Left lung (tissue), 10 donors: ENCODE data around the gene TP53BP1. TPM values are rescaled to one million over a fixed set of nuclear protein-coding genes. Genes with fewer than 3 reads are reported as not detected.

ENCODE experiments used
- ATAC-seq: fragments of 200-7000 bp; cut with Tn5 transposase; one replicate; pipeline ENCODE4 v1.9.1; 2020; ENCODE audit warnings: moderate library complexity
- DNase-seq, 4 donors: peaks; one replicate each; pipeline ENCODE4 v3.0.0-alpha.2; 2013 to 2020
- H3K27ac ChIP-seq, 2 donors: fragments of 200-600 bp; sonication (generic) in 1 of 2; one replicate each; pipeline versions ENCODE4 v1.5.0 to v1.8.0; 2020 to 2021
- H3K27me3 ChIP-seq, 2 donors: fragments of 200-600 bp; sonication (generic) in 1 of 2; one replicate each; pipeline versions ENCODE4 v1.5.0 to v1.8.0; 2020 to 2021
- H3K36me3 ChIP-seq, 2 donors: fragments of 200-600 bp; sonication (generic) in 1 of 2; one replicate each; pipeline versions ENCODE4 v1.5.0 to v1.8.0; 2020 to 2021
- H3K4me1 ChIP-seq, 2 donors: fragments of 200-600 bp; one replicate each; pipeline ENCODE4 v1.8.0; 2021
- H3K4me3 ChIP-seq, 2 donors: fragments of 200-600 bp; sonication (generic) in 1 of 2; one replicate each; pipeline versions ENCODE4 v1.5.0 to v1.8.0; 2020 to 2021; ENCODE audit warnings: mild to moderate bottlenecking in 1 of 2
- H3K9me3 ChIP-seq, 2 donors: fragments of 200-600 bp; sonication (generic) in 1 of 2; one replicate each; pipeline versions ENCODE4 v1.5.0 to v1.8.0; 2020 to 2021
- intact Hi-C, 2 donors: fragments of 100-400 bp; cut with DNase I; formaldehyde crosslinking; loops; one replicate each; pipeline versions ENCODE4 v1.11.2 to v1.14.2; 2022
- polyA plus RNA-seq, 6 donors: library from polyadenylated mRNA; unstranded; fragments of 120-200 nt; gene quantifications; one replicate each; pipeline ENCODE4 v1.2.1, GENCODE V29; 2013; ENCODE audit not compliant: insufficient read length in 6 of 6
- total RNA-seq, 2 donors: library from RNA; stranded (reverse); fragmentation: NEBNext Ultra II Directional; extraction: Animal tissue kit (Norgen Biotek cat#: 25700); gene quantifications; one replicate each; pipeline ENCODE4 v1.2.1, GENCODE V29; 2021
- TF ChIP-seq, protein P1 (sequence below), 2 donors: fragments of 200-600 bp; sonication (generic) in 1 of 2; IDR thresholded peaks; one replicate each; pipeline versions ENCODE4 v1.5.0 to v1.8.0; 2021; ENCODE audit warnings: antibody characterized with exemption in 2 of 2
- donor health status: DM: no; HTN: yes; CAD: no.
- donor health status: DM: no; HTN: no; CAD: no.

The TP53BP1 gene
- total and polyA plus RNA-seq, 8 donors = 32.7 to 112 (median 90.0) TPM

GRCh38 chr15:43517354-43518196, 24.6 kb upstream of the TP53BP1 start, which contains the start of gene MAP1A:
MAP1A (plus strand) TSS chr15:43517608; CDS start chr15:43521474, 3,866 bp downstream.
- Histone ChIP-seq H3K4me3 (peak within 1 kb of the TSS; percentile 29 to 32), H3K27ac (peak within 1 kb of the TSS in 1 of 2 donors; percentile 42), H3K36me3 (no peaks in the 10 kb centered on the region), H3K27me3 (peaks cover 0 to 44% of the 10 kb centered on the region in 2 donors), H3K4me1 (peaks cover 0 to 9% of the 10 kb centered on the region in 2 donors), H3K9me3 (no peaks in the 10 kb centered on the region)
- TF ChIP-seq, protein P1, sequence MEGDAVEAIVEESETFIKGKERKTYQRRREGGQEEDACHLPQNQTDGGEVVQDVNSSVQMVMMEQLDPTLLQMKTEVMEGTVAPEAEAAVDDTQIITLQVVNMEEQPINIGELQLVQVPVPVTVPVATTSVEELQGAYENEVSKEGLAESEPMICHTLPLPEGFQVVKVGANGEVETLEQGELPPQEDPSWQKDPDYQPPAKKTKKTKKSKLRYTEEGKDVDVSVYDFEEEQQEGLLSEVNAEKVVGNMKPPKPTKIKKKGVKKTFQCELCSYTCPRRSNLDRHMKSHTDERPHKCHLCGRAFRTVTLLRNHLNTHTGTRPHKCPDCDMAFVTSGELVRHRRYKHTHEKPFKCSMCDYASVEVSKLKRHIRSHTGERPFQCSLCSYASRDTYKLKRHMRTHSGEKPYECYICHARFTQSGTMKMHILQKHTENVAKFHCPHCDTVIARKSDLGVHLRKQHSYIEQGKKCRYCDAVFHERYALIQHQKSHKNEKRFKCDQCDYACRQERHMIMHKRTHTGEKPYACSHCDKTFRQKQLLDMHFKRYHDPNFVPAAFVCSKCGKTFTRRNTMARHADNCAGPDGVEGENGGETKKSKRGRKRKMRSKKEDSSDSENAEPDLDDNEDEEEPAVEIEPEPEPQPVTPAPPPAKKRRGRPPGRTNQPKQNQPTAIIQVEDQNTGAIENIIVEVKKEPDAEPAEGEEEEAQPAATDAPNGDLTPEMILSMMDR (IDR thresholded peaks at IDR 0.05) = no peak
- intact Hi-C loops = no loop called here
- ATAC-seq (peak; percentile 72), DNase-seq (peak in 2 of 4 donors; percentile 50 to 74)

DNA sequence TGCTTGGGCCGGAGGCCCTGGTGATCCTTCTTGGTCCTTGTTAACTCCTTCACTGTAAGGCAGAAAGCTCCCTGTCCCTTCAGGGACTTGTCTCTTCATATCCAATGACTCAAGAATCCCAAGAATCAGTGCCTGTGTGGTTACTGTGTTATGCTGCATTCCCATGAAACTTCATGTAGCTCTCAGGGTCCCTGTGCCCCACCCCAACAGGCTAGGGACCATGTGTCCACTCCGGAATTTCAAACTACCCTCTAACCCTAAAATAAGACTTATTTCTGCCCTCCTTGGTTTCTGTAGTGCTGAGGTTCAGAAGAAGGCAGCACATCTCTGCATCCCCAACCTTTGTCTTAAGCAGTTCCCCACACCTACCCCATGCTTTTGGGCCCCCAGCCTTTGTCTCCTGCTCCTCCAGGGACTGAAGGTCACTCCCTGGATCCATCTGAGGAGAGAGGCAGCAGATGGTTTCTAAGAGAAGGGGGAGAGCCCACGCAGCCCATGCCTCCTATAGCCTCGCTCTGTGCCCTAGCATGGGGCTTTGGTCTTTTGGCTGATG, 23.9 kb upstream of the TP53BP1 start:
- TF ChIP-seq, protein P1 (IDR thresholded peaks at IDR 0.05) = no peak
- no peak for DNase-seq

DNA sequence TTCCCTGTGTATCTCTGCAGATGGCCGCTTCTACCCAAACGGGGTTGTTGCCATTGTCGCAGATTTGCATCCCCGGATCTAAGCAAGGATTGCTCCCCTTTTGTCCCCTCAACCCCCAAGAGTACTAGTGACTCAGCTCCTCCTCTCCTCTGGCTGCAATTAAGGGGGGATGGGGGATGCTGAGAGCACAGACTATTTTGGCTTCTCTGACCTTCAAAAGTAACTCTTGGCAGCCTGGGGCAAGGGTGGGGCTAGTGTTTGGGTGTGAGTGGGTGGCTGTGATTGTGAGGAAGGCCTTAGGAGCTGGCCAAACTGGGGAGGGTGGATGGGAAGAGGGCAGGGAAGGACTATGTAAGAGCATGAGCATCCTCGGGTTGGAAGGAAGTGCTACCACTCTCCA, 23.2 kb upstream of the TP53BP1 start:
- Histone ChIP-seq H3K36me3 (no peaks in the 10 kb centered on the region), H3K4me3 (no peak overlapping the region), H3K27ac (peak overlapping the region in 1 of 2 donors; percentile 42), H3K27me3 (peaks cover 0 to 50% of the 10 kb centered on the region in 2 donors), H3K4me1 (peaks cover 3 to 13% of the 10 kb centered on the region in 2 donors), H3K9me3 (no peaks in the 10 kb centered on the region)
- DNase-seq (no peak), ATAC-seq (no peak)
- intact Hi-C loops = no loop called here
- TF ChIP-seq, protein P1 (IDR thresholded peaks at IDR 0.05) = no peak

More for the DNA sequence above, 23.9 kb upstream of the TP53BP1 start:
- ATAC-seq = peak; percentile 12
- Histone ChIP-seq H3K9me3 (no peaks in the 10 kb centered on the region), H3K27ac (peak overlapping the region in 1 of 2 donors; percentile 42), H3K4me3 (peak overlapping the region in 1 of 2 donors; percentile 32), H3K36me3 (no peaks in the 10 kb centered on the region), H3K27me3 (peaks cover 0 to 44% of the 10 kb centered on the region in 2 donors), H3K4me1 (peaks cover 0 to 9% of the 10 kb centered on the region in 2 donors)
- intact Hi-C loops = no loop called here

GRCh38 chr15:43515741-43516140, 22.8 kb upstream of the TP53BP1 start:
- Histone ChIP-seq H3K4me3 (no peak overlapping the region), H3K27me3 (peaks cover 0 to 52% of the 10 kb centered on the region in 2 donors), H3K9me3 (no peaks in the 10 kb centered on the region), H3K27ac (peak overlapping the region in 1 of 2 donors; percentile 42), H3K4me1 (peaks cover 3 to 17% of the 10 kb centered on the region in 2 donors), H3K36me3 (no peaks in the 10 kb centered on the region)
- TF ChIP-seq, protein P1 (IDR thresholded peaks at IDR 0.05) = no peak
- DNase-seq (no peak), ATAC-seq (no peak)
- intact Hi-C loops = no loop called here
